GM12892 (cell line): ENCODE results near the gene SLC24A3.

Experiments
- POLR2A ChIP-seq: IDR thresholded peaks from 2 replicates; pipeline ENCODE4 v1.6.1; 2011; ENCODE audit warnings: low read depth, low read length, control low read depth
- POLR2AphosphoS5 ChIP-seq: IDR thresholded peaks from 2 replicates; pipeline ENCODE4 v1.6.1; 2011; ENCODE audit warnings: low read depth, low read length, control low read depth
- TAF1 ChIP-seq: IDR thresholded peaks from 2 replicates; pipeline ENCODE4 v1.6.1; 2011; ENCODE audit warnings: low read depth, mild to moderate bottlenecking, control low read depth, low read length, borderline replicate concordance

GRCh38 chr20:19473216-19473921 lies 260.9 kb downstream of the SLC24A3 start:
- no peak for TF ChIP-seq POLR2A
- TF ChIP-seq POLR2AphosphoS5: no peak
- no peak for TF ChIP-seq TAF1
